HepG2 (cell line): ENCODE data around the gene TOP2A. TPM values are rescaled to one million over a fixed set of nuclear protein-coding genes. Genes with fewer than 3 reads are reported as not detected.
A peak's percentile ranks its signal among the peaks of the same experiment; 100 is the strongest.

Source experiments
- AGO1 ChIP-seq: fragments of 200-400 bp; formaldehyde crosslinking; IDR thresholded peaks from 2 replicates; pipeline ENCODE4 v1.6.1; 2017; ENCODE audit warnings: mild to moderate bottlenecking, low read depth, low read length, moderate library complexity; ENCODE audit not compliant: poor library complexity, severe bottlenecking
- BHLHE40 ChIP-seq: IDR thresholded peaks from 2 replicates; pipeline ENCODE4 v1.6.1; 2011; ENCODE audit warnings: low read length, improper control_type of control experiment
- GATA4 ChIP-seq: sonication (generic); IDR thresholded peaks from 2 replicates; pipeline ENCODE4 v1.6.1; 2016; ENCODE audit warnings: antibody characterized with exemption, low read depth, borderline replicate concordance
- KLF12 ChIP-seq: sonication (generic); formaldehyde crosslinking; IDR thresholded peaks from 2 replicates; pipeline ENCODE4 v1.4.0; 2020; ENCODE audit warnings: missing genetic modification reagents, borderline replicate concordance
- MED1 ChIP-seq: sonication (generic); formaldehyde crosslinking; IDR thresholded peaks from 2 replicates; pipeline ENCODE4 v1.4.0; 2020; ENCODE audit warnings: missing genetic modification reagents
- MED8 ChIP-seq: sonication (generic); formaldehyde crosslinking; IDR thresholded peaks from 2 replicates; pipeline ENCODE4 v1.8.1; 2023; ENCODE audit warnings: mild to moderate bottlenecking, missing genetic modification reagents; ENCODE audit not compliant: insufficient replicate concordance
- POLR2G ChIP-seq: fragments of 200-400 bp; formaldehyde crosslinking; IDR thresholded peaks from 2 replicates; pipeline ENCODE4 v1.6.1; 2018; ENCODE audit warnings: mild to moderate bottlenecking, low read depth, low read length, moderate library complexity
- SP2 ChIP-seq: sonication (generic); formaldehyde crosslinking; IDR thresholded peaks from 2 replicates; pipeline ENCODE4 v1.5.1; 2020; ENCODE audit warnings: mild to moderate bottlenecking, missing genetic modification reagents
- ZNF30 ChIP-seq: sonication (generic); formaldehyde crosslinking; IDR thresholded peaks from 2 replicates; pipeline ENCODE4 v1.5.0; 2020; ENCODE audit warnings: mild to moderate bottlenecking, missing genetic modification reagents
- ZNF317 ChIP-seq: sonication (generic); formaldehyde crosslinking; IDR thresholded peaks from 2 replicates; pipeline ENCODE4 v1.5.0; 2020; ENCODE audit warnings: mild to moderate bottlenecking, missing genetic modification reagents
- ZNF549 ChIP-seq: sonication (generic); formaldehyde crosslinking; IDR thresholded peaks from 2 replicates; pipeline ENCODE4 v1.5.0; 2020; ENCODE audit warnings: missing genetic modification reagents
- ZNF598 ChIP-seq: sonication (generic); formaldehyde crosslinking; IDR thresholded peaks from 2 replicates; pipeline ENCODE4 v1.5.1; 2020; ENCODE audit warnings: mild to moderate bottlenecking, missing genetic modification reagents, borderline replicate concordance
- ZNF678 ChIP-seq: sonication (generic); formaldehyde crosslinking; IDR thresholded peaks from 2 replicates; pipeline ENCODE4 v1.4.0; 2020; ENCODE audit warnings: mild to moderate bottlenecking, missing genetic modification reagents
- ZNF780A ChIP-seq: sonication (generic); formaldehyde crosslinking; IDR thresholded peaks from 2 replicates; pipeline ENCODE4 v1.8.0; 2022; ENCODE audit warnings: mild to moderate bottlenecking, missing genetic modification reagents, moderate library complexity
- polyA plus RNA-seq, 8 experiments: library from polyadenylated mRNA; depleted of rRNA in 3 of 8; stranded (reverse) in 7 of 8; unstranded in 1 of 8; fragments of >200 nt; fragmentation: Illumina TruSeq in 4 of 8; extraction: Trizol in 4 of 8; gene quantifications; 2 replicates each; pipeline versions ENCODE4 v1.2.1 to v1.2.3, GENCODE V29; 2011 to 2016; ENCODE audit warnings: low read depth in 4 of 8, missing spikeins in 1 of 8, mixed read lengths in 1 of 8; ENCODE audit not compliant: insufficient read depth in 1 of 8
- total RNA-seq, 5 experiments: library from RNA; depleted of rRNA; stranded (reverse); fragments of >200 nt; fragmentation: Illumina TruSeq; extraction: Trizol; gene quantifications; 2 replicates each; pipeline ENCODE4 v1.2.3, GENCODE V29; 2016; ENCODE audit warnings: low read depth in 1 of 5
- TF ChIP-seq, protein P1 (sequence below): sonication (generic); formaldehyde crosslinking; IDR thresholded peaks from 2 replicates; pipeline ENCODE4 v1.4.0; 2020; ENCODE audit warnings: missing genetic modification reagents
- TF ChIP-seq, protein P2 (sequence below): IDR thresholded peaks from 2 replicates; pipeline ENCODE4 v1.6.1; 2016; ENCODE audit warnings: missing compliant biosample characterization, missing genetic modification reagents, borderline replicate concordance
- TF ChIP-seq, protein P3 (sequence below): sonication (generic); formaldehyde crosslinking; conservative IDR thresholded peaks from 2 replicates; pipeline ENCODE4 v1.8.1; 2023; ENCODE audit warnings: missing genetic modification reagents
- TF ChIP-seq, protein P4 (sequence below), 2 experiments: sonication (generic) in 1 of 2; formaldehyde crosslinking in 1 of 2; IDR thresholded peaks; 2 replicates each; pipeline versions ENCODE4 v1.6.1 to v1.9.0; 2014 to 2022; ENCODE audit warnings: antibody characterized with exemption in 1 of 2, borderline replicate concordance in 1 of 2, inconsistent platforms in 1 of 2, low read depth in 1 of 2, missing genetic modification reagents in 1 of 2
- TF ChIP-seq, protein P5 (sequence below): sonication (generic); formaldehyde crosslinking; IDR thresholded peaks from 2 replicates; pipeline ENCODE4 v1.9.0; 2021; ENCODE audit warnings: missing genetic modification reagents, mild to moderate bottlenecking, borderline replicate concordance

Gene TOP2A
- total and polyA plus RNA-seq, 2 of the 13 experiments (the other 11 are each of a cell fraction or from before 2014, with no cell fraction given): 108 to 327 TPM

DNA sequence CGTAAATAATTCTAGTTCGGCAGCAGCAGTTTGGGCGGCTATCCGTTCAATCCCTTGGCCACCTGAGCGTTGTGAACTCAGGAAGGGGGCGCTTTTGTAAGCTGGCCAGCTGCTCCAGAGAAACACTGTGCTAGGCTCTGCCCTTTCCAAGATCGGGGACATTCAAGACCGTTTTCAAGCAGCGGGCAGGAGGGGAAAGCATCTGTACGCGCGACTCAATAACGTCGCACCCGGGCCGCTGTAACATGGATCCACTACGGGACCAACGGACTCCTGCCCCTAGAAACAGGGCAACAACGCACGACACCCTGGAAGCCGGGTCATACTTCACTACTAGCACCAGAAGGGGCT is 463 bp downstream of the TOP2A start (continued):
- TF ChIP-seq, protein P1, sequence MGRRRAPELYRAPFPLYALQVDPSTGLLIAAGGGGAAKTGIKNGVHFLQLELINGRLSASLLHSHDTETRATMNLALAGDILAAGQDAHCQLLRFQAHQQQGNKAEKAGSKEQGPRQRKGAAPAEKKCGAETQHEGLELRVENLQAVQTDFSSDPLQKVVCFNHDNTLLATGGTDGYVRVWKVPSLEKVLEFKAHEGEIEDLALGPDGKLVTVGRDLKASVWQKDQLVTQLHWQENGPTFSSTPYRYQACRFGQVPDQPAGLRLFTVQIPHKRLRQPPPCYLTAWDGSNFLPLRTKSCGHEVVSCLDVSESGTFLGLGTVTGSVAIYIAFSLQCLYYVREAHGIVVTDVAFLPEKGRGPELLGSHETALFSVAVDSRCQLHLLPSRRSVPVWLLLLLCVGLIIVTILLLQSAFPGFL (CRISPR knock-in tag): no peak
- TF ChIP-seq MED8 (CRISPR knock-in tag) (no peak), ZNF678 (CRISPR knock-in tag) (no peak), ZNF30 (CRISPR knock-in tag) (no peak; the same call in 1 of the 2 replicates), MED1 (peak; percentile 6; the same call in 1 of the 2 replicates), ZNF780A (no peak), POLR2G (no peak), GATA4 (no peak), ZNF317 (no peak), ZNF598 (CRISPR knock-in tag) (no peak), BHLHE40 (no peak), AGO1 (no peak), KLF12 (no peak), SP2 (no peak), ZNF549 (CRISPR knock-in tag) (no peak)
- TF ChIP-seq, protein P2, sequence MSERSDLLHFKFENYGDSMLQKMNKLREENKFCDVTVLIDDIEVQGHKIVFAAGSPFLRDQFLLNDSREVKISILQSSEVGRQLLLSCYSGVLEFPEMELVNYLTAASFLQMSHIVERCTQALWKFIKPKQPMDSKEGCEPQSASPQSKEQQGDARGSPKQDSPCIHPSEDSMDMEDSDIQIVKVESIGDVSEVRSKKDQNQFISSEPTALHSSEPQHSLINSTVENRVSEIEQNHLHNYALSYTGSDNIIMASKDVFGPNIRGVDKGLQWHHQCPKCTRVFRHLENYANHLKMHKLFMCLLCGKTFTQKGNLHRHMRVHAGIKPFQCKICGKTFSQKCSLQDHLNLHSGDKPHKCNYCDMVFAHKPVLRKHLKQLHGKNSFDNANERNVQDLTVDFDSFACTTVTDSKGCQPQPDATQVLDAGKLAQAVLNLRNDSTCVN (CRISPR knock-in tag): no peak
- TF ChIP-seq, protein P3, sequence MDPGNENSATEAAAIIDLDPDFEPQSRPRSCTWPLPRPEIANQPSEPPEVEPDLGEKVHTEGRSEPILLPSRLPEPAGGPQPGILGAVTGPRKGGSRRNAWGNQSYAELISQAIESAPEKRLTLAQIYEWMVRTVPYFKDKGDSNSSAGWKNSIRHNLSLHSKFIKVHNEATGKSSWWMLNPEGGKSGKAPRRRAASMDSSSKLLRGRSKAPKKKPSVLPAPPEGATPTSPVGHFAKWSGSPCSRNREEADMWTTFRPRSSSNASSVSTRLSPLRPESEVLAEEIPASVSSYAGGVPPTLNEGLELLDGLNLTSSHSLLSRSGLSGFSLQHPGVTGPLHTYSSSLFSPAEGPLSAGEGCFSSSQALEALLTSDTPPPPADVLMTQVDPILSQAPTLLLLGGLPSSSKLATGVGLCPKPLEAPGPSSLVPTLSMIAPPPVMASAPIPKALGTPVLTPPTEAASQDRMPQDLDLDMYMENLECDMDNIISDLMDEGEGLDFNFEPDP (CRISPR knock-in tag): peak; percentile 97; the same call in 1 of the 2 replicates
- TF ChIP-seq, protein P4, sequence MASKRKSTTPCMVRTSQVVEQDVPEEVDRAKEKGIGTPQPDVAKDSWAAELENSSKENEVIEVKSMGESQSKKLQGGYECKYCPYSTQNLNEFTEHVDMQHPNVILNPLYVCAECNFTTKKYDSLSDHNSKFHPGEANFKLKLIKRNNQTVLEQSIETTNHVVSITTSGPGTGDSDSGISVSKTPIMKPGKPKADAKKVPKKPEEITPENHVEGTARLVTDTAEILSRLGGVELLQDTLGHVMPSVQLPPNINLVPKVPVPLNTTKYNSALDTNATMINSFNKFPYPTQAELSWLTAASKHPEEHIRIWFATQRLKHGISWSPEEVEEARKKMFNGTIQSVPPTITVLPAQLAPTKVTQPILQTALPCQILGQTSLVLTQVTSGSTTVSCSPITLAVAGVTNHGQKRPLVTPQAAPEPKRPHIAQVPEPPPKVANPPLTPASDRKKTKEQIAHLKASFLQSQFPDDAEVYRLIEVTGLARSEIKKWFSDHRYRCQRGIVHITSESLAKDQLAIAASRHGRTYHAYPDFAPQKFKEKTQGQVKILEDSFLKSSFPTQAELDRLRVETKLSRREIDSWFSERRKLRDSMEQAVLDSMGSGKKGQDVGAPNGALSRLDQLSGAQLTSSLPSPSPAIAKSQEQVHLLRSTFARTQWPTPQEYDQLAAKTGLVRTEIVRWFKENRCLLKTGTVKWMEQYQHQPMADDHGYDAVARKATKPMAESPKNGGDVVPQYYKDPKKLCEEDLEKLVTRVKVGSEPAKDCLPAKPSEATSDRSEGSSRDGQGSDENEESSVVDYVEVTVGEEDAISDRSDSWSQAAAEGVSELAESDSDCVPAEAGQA (IDR thresholded peaks at IDR 0.05; ENCODE audit: low read depth): no peak
- TF ChIP-seq, protein P4 (CRISPR knock-in tag; IDR thresholded peaks at IDR 0.05; ENCODE audit: borderline replicate concordance): 0 out of 2 replicates have a peak, but pooled peaks have one; percentile 37
- TF ChIP-seq, protein P5, sequence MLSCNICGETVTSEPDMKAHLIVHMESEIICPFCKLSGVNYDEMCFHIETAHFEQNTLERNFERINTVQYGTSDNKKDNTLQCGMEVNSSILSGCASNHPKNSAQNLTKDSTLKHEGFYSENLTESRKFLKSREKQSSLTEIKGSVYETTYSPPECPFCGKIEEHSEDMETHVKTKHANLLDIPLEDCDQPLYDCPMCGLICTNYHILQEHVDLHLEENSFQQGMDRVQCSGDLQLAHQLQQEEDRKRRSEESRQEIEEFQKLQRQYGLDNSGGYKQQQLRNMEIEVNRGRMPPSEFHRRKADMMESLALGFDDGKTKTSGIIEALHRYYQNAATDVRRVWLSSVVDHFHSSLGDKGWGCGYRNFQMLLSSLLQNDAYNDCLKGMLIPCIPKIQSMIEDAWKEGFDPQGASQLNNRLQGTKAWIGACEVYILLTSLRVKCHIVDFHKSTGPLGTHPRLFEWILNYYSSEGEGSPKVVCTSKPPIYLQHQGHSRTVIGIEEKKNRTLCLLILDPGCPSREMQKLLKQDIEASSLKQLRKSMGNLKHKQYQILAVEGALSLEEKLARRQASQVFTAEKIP (CRISPR knock-in tag): no peak
